Peyer's patch (tissue), 4 donors: ENCODE results near the gene CYP4V2.

Source experiments
- CTCF ChIP-seq, 6 experiments: fragments of 450-650 bp in 4 of 6; fragments of 200-600 bp in 2 of 6; sonication (generic) in 1 of 6; IDR thresholded peaks; one replicate each; pipeline ENCODE4 v1.5.1; 2017 to 2019; ENCODE audit warnings: antibody characterized with exemption in 6 of 6, mild to moderate bottlenecking in 3 of 6, moderate library complexity in 1 of 6
- POLR2A ChIP-seq, 2 donors: fragments of 450-650 bp; IDR thresholded peaks; one replicate each; pipeline ENCODE4 v1.5.1; 2017; ENCODE audit warnings: antibody characterized with exemption in 2 of 2, mild to moderate bottlenecking in 2 of 2, moderate library complexity in 2 of 2

GRCh38 chr4:186161138-186161537 lies 30.2 kb upstream of the CYP4V2 start:
- TF ChIP-seq POLR2A (IDR thresholded peaks at IDR 0.05) (no peak), CTCF (IDR thresholded peaks at IDR 0.05) (no peak)
